Kidney (tissue), 14 donors: ENCODE measurements around the gene EFHC2. TPM values are rescaled to one million over a fixed set of nuclear protein-coding genes. Genes with fewer than 3 reads are reported as not detected.

ENCODE experiments used
- DNase-seq, 5 donors: peaks; one replicate each; pipeline ENCODE4 v3.0.0-alpha.2; 2013 to 2020
- FAIRE-seq: peaks from 2 replicates; lab custom pipeline; 2012; peaks lifted over from hg19 to GRCh38; lab: Jason Lieb, UNC
- H3K27ac ChIP-seq, 2 donors: one replicate each; pipeline ENCODE4 v1.7.0; 2013; ENCODE audit warnings: low read depth in 2 of 2, low read length in 2 of 2, inconsistent platforms in 1 of 2
- H3K27me3 ChIP-seq: one replicate; pipeline ENCODE4 v1.7.1; 2013; ENCODE audit warnings: low read length, inconsistent platforms; ENCODE audit not compliant: control insufficient read depth, insufficient read depth
- H3K36me3 ChIP-seq, 3 donors: one replicate each; pipeline versions ENCODE4 v1.7.0 to v1.7.1; 2013; ENCODE audit warnings: low read length in 3 of 3, control low read depth in 1 of 3, inconsistent platforms in 1 of 3; ENCODE audit not compliant: insufficient read depth in 3 of 3, control insufficient read depth in 2 of 3
- H3K4me1 ChIP-seq, 3 donors: one replicate each; pipeline versions ENCODE4 v1.7.0 to v1.7.1; 2013; ENCODE audit warnings: low read length in 3 of 3, inconsistent platforms in 1 of 3, low read depth in 1 of 3; ENCODE audit not compliant: control insufficient read depth in 2 of 3, insufficient read depth in 2 of 3
- H3K4me3 ChIP-seq, 3 donors: one replicate each; pipeline versions ENCODE4 v1.7.0 to v1.8.1; 2013; ENCODE audit warnings: low read length in 3 of 3, control low read depth in 1 of 3, inconsistent platforms in 1 of 3
- H3K9ac ChIP-seq, 3 donors: one replicate each; pipeline versions ENCODE4 v1.7.0 to v1.7.1; 2013; ENCODE audit warnings: low read length in 3 of 3, control low read depth in 1 of 3, inconsistent platforms in 1 of 3
- H3K9me3 ChIP-seq, 3 donors: one replicate each; pipeline versions ENCODE4 v1.7.0 to v1.7.1; 2013; ENCODE audit warnings: low read length in 3 of 3, control low read depth in 1 of 3, inconsistent platforms in 1 of 3; ENCODE audit not compliant: control insufficient read depth in 2 of 3, insufficient read depth in 1 of 3
- CTCF ChIP-seq: IDR thresholded peaks from 3 replicates; pipeline ENCODE4 v1.5.1; 2012; ENCODE audit warnings: mild to moderate bottlenecking, moderate library complexity, borderline replicate concordance; ENCODE audit not compliant: insufficient read depth; ENCODE audit errors: extremely low read depth
- intact Hi-C: fragments of 100-400 bp; cut with DNase I; formaldehyde crosslinking; loops from one replicate; pipeline ENCODE4 v1.11.1; 2022
- polyA plus RNA-seq: library from polyadenylated mRNA; stranded (reverse); fragments of 350-450 nt; fragmentation: Illumina TruSeq; extraction: RNeasy Lipid Tissue Mini Kit (QIAGEN cat#74804); gene quantifications from one replicate; pipeline ENCODE4 v1.2.3, GENCODE V29; 2014; ENCODE audit warnings: low read depth, low replicate concordance; ENCODE audit not compliant: insufficient read depth
- total RNA-seq: library from RNA; stranded (reverse); fragmentation: NEBNext Ultra II Directional; extraction: Animal tissue kit (Norgen Biotek cat#: 25700); gene quantifications from one replicate; pipeline ENCODE4 v1.2.1, GENCODE V29; 2021
- donor health status: control.
- donor health status: control.
- donor health status: control.
- donor health status: control.
- donor health status: control.
- donor health status: DM: yes; HTN: yes; CAD: no.
- donor health status: Normal renal cell carcinoma (clear cell type).

Gene EFHC2
- total and polyA plus RNA-seq, 2 donors from 2014 or later = 1.6 to 6.4 TPM

GRCh38 chrX:44282753-44283152, 60.7 kb downstream of the EFHC2 start:
- Histone ChIP-seq H3K27ac (no peak overlapping the region), H3K27me3 (peaks cover 2% of the 10 kb centered on the region), H3K4me1 (no peaks in the 10 kb centered on the region), H3K4me3 (no peak overlapping the region), H3K9me3 (no peaks in the 10 kb centered on the region), H3K9ac (no peak overlapping the region), H3K36me3 (no peaks in the 10 kb centered on the region)
- TF ChIP-seq CTCF = no peak
- DNase-seq = no peak
- FAIRE-seq = no peak
- intact Hi-C loops = no loop called here

DNA sequence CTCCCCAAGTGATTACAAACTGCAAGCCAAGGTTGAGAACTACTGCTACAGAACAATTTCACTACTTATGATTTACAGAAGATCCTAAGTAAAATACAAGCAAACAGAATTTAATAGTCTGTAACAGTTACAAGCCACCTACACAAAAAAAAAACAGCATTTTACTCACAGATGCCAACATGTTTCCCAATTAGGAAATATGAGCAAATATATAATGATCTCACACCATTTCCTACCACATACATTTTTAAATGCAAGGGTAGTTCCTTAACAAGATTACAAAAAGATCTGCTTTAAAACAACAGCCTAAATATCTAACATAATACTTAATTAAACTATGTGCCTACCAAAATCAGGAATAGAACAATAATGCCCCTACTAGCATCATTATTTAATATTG, 63.4 kb downstream of the EFHC2 start:
- H3K9ac ChIP-seq = no peak overlapping the region
- no peak for TF ChIP-seq CTCF
- H3K27ac ChIP-seq = no peak overlapping the region
- FAIRE-seq (no peak), DNase-seq (no peak)
- no peaks in the 10 kb centered on the region for H3K4me1 ChIP-seq
- no peak overlapping the region for H3K4me3 ChIP-seq
- no peaks in the 10 kb centered on the region for H3K36me3 ChIP-seq
- intact Hi-C loops = no loop called here
- no peaks in the 10 kb centered on the region for H3K9me3 ChIP-seq
- H3K27me3 ChIP-seq = peaks cover 2% of the 10 kb centered on the region

DNA sequence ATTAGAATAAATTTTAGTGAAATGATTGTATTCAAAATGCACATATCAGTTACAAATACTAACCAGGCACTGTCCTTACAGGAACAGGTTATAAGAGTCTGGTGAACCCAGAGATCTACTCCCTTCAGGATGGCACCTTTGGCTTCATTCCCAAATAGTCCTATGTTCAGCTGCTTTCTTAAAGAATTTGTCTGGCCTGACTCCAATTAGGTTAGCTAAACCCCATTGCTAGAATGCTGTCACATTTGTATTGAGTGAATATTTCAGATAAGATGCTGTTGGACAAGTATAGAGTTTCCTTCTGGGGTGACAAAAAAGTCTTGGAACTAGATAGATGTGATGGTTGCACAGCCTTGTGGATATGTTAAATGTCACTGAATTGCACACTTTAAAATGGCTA, 69.4 kb downstream of the EFHC2 start:
- intact Hi-C loops = no loop called here
- Histone ChIP-seq H3K27ac (no peak overlapping the region), H3K36me3 (no peaks in the 10 kb centered on the region), H3K27me3 (peaks cover 8% of the 10 kb centered on the region), H3K9me3 (no peaks in the 10 kb centered on the region), H3K4me1 (no peaks in the 10 kb centered on the region), H3K9ac (no peak overlapping the region), H3K4me3 (no peak overlapping the region)
- DNase-seq (no peak), FAIRE-seq (no peak)
- TF ChIP-seq CTCF = no peak

DNA sequence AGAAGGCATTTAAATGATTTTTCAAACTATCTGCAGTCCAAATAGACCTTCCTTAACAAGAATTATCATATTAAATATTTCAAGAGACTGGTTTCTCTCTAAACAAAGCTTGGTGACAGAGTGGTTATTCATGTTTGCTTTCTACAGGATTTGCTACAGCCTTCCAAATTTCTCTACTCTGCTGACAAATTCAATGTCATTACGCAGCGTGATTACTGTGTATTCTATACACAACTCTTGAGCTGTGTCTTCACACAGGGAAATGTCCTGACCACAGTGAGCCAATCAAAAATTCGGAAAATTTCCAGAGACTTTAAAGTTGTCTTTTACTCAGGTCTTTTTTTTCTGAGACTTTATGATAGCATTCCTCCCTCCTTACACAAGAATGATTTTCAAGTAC, 75.6 kb downstream of the EFHC2 start:
- Histone ChIP-seq H3K9me3 (no peaks in the 10 kb centered on the region), H3K9ac (no peak overlapping the region), H3K27me3 (peaks cover 6% of the 10 kb centered on the region), H3K4me3 (no peak overlapping the region), H3K36me3 (no peaks in the 10 kb centered on the region), H3K4me1 (no peaks in the 10 kb centered on the region), H3K27ac (no peak overlapping the region)
- DNase-seq = no peak
- no peak for FAIRE-seq
- intact Hi-C loops = no loop called here
- no peak for TF ChIP-seq CTCF
